IMR-90 (cell line): ENCODE measurements around the gene FNTB. TPM values are rescaled to one million over a fixed set of nuclear protein-coding genes. Genes with fewer than 3 reads are reported as not detected.

ENCODE experiments used
- FOS ChIP-seq: fragments of 150-350 bp; IDR thresholded peaks from 2 replicates; pipeline ENCODE4 v1.6.1; 2016; ENCODE audit warnings: low read depth, low read length
- USF2 ChIP-seq: fragments of 150-350 bp; IDR thresholded peaks from 2 replicates; pipeline ENCODE4 v1.6.1; 2017; ENCODE audit warnings: mild to moderate bottlenecking, antibody characterized with exemption, low read length, low read depth
- polyA plus RNA-seq, 3 experiments: library from polyadenylated mRNA; depleted of rRNA; stranded (reverse); fragments of >200 nt; gene quantifications; 2 replicates each; pipeline ENCODE4 v1.2.3, GENCODE V29; 2012; ENCODE audit warnings: low replicate concordance in 1 of 3
- total RNA-seq: library from RNA; depleted of rRNA; stranded (reverse); fragments of >200 nt; gene quantifications from 2 replicates; pipeline ENCODE4 v1.2.3, GENCODE V29; 2012

Gene FNTB
- total and polyA plus RNA-seq, 2 of the 4 experiments (the other 2 are of a cell fraction): 9.9 to 18.5 TPM

- TF ChIP-seq USF2 (no peak), FOS (no peak)
Measured at GRCh38 chr14:65101631-65102440, 115.1 kb downstream of the FNTB start (continued).
